H1 (cell line): ENCODE results near the gene SEC24B. TPM values are rescaled to one million over a fixed set of nuclear protein-coding genes. Genes with fewer than 3 reads are reported as not detected.

Experiments
- FOSL1 ChIP-seq: IDR thresholded peaks from 2 replicates; pipeline ENCODE4 v1.6.1; 2011; ENCODE audit warnings: mild to moderate bottlenecking, low read depth, low read length, moderate library complexity; ENCODE audit not compliant: insufficient read depth
- SAP30 ChIP-seq: fragments of 300-600 bp; sonication (generic); IDR thresholded peaks from 2 replicates; pipeline ENCODE4 v1.7.1; 2012; ENCODE audit warnings: low read length, moderate library complexity, mild to moderate bottlenecking, inconsistent platforms; ENCODE audit not compliant: insufficient read depth, insufficient replicate concordance
- polyA plus RNA-seq, 7 experiments: library from polyadenylated mRNA; depleted of rRNA in 3 of 7; stranded (reverse) in 5 of 7; unstranded in 2 of 7; fragments of >200 nt in 5 of 7; fragments of 200-250 nt in 2 of 7; gene quantifications; 1 replicate in 5 of 7; 2 replicates in 1 of 7; 4 replicates in 1 of 7; pipeline versions ENCODE4 v1.2.1 to v1.2.3, GENCODE V29; 2011 to 2013; ENCODE audit warnings: missing spikeins in 2 of 7, mixed read lengths in 2 of 7
- total RNA-seq: library from RNA; stranded (reverse); fragmentation: NEBNext Ultra II Directional; extraction: Animal tissue kit (Norgen Biotek cat#: 25700); gene quantifications from 2 replicates; pipeline ENCODE4 v1.2.1, GENCODE V29; 2021

Gene SEC24B
- total and polyA plus RNA-seq, 2 of the 8 experiments (the other 6 are each of a cell fraction or from before 2014, with no cell fraction given): 25.6 to 30.9 TPM

GRCh38 chr4:109486007-109486406 is 52.4 kb downstream of the SEC24B start (continued):
- TF ChIP-seq FOSL1 (no peak), SAP30 (no peak)
